Measurements from ENCODE around the gene NUP42. TPM values are rescaled to one million over a fixed set of nuclear protein-coding genes. Genes with fewer than 3 reads are reported as not detected.

Gene NUP42
- total RNA-seq, 1 donor, result 34.5 TPM

DNA sequence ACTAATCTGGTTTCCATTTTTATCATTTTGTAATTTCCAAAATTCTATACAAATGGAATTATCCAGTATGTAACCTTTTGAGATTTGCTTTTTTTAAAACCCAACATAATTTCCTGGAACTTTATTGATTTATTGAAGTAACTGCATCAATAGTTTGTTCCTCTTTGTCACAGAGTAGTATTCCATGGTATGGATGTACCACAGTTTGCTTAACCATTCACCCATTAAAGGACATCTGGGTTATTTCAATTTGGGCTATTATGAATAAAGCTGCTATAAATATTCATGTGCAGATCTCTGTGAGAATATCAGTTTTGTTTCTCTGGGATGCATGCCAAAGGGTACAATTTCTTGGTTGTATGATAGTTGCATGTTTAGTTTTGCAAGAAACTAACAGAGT lies 67.6 kb downstream of the NUP42 start:
- TF ChIP-seq, protein P1, sequence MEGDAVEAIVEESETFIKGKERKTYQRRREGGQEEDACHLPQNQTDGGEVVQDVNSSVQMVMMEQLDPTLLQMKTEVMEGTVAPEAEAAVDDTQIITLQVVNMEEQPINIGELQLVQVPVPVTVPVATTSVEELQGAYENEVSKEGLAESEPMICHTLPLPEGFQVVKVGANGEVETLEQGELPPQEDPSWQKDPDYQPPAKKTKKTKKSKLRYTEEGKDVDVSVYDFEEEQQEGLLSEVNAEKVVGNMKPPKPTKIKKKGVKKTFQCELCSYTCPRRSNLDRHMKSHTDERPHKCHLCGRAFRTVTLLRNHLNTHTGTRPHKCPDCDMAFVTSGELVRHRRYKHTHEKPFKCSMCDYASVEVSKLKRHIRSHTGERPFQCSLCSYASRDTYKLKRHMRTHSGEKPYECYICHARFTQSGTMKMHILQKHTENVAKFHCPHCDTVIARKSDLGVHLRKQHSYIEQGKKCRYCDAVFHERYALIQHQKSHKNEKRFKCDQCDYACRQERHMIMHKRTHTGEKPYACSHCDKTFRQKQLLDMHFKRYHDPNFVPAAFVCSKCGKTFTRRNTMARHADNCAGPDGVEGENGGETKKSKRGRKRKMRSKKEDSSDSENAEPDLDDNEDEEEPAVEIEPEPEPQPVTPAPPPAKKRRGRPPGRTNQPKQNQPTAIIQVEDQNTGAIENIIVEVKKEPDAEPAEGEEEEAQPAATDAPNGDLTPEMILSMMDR (IDR thresholded peaks at IDR 0.05; ENCODE audit: insufficient read depth, low read depth, low read length), result no peak
- no peak overlapping the region for H3K4me3 ChIP-seq (ENCODE audit: low read depth, low read length)
- no peak for DNase-seq (ENCODE audit: low read depth)

Other genes starting within 250 kb of the NUP42 start
- gene HYCC1, start 167.9 kb upstream of the NUP42 start, total RNA-seq, result 59.3 and 69.1 TPM in 2 replicates
- gene KLHL7, start 76.3 kb upstream of the NUP42 start, total RNA-seq, result 27.6 and 34.1 TPM in 2 replicates
- gene GPNMB, start 64.7 kb downstream of the NUP42 start, total RNA-seq, result 60.9 and 93.7 TPM in 2 replicates
- gene MALSU1, start 117.3 kb downstream of the NUP42 start, total RNA-seq, result 60.0 and 62.8 TPM in 2 replicates